Adipocyte (in vitro differentiated cells): ENCODE results near the gene LAMA3.

Experiments used
- DNase-seq: peaks from one replicate; pipeline ENCODE4 v3.0.0-alpha.2; 2015; ENCODE audit warnings: low read depth
- H3K27me3 ChIP-seq: replicated peaks from 2 replicates; pipeline ENCODE4 v1.7.0; 2013; ENCODE audit warnings: mild to moderate bottlenecking, low read length, moderate library complexity; ENCODE audit not compliant: control insufficient read depth, insufficient read depth
- H3K36me3 ChIP-seq: 2 replicates; pipeline ENCODE4 v1.7.0; 2013; ENCODE audit warnings: low read length, mild to moderate bottlenecking, moderate library complexity; ENCODE audit not compliant: control insufficient read depth, insufficient read depth, severe bottlenecking
- H3K4me1 ChIP-seq: 2 replicates; pipeline ENCODE4 v1.7.0; 2013; ENCODE audit warnings: mild to moderate bottlenecking, low read length, moderate library complexity; ENCODE audit not compliant: control insufficient read depth, insufficient read depth
- H3K4me3 ChIP-seq: 2 replicates; pipeline ENCODE4 v1.7.0; 2013; ENCODE audit warnings: mild to moderate bottlenecking, low read length, moderate library complexity
- H3K9ac ChIP-seq: 2 replicates; pipeline ENCODE4 v1.7.0; 2013; ENCODE audit warnings: mild to moderate bottlenecking, low read length, moderate library complexity
- H3K9me3 ChIP-seq: 2 replicates; pipeline ENCODE4 v1.7.0; 2013; ENCODE audit warnings: mild to moderate bottlenecking, low read length, moderate library complexity; ENCODE audit not compliant: control insufficient read depth

The LAMA3 gene

DNA sequence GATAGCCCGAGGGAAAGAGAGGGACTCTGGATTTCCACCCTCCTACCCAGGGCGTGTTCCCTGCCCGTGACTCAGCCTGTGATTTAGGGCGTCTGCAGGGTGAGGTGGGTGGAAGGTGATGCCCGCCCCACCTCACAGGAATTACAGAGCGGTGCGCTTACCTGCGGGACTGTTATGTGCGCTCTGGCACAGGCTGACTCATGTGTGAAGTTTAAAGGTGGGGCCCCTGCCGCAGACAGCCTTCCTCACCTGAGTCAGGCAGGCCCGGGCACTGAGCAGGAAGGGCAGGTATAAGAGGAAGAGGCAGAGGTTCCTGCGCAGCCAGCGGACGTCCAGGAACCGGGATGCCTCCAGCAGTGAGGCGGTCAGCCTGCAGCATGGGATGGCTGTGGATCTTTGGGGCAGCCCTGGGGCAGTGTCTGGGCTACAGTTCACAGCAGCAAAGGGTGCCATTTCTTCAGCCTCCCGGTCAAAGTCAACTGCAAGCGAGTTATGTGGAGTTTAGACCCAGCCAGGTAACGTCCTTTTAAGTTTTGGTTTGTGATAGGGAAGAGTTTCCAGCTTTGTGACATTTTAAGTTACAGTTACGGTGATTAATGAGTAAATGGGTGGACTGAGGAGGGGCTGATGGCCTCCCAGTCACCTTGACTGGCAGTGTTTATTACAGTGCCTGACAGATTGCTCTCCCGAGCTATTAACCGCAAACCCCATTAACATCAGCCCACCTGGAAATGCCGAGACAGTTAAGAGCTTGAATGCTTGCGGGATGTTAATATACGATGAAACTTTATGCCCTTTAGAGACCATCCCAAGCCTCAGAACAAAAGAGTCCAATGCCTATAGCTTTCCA lies 183.7 kb downstream of the LAMA3 start:
- no peak overlapping the region for H3K9ac ChIP-seq
- H3K4me1 ChIP-seq: peaks cover 20% of the 10 kb centered on the region
- no peak for DNase-seq
- no peaks in the 10 kb centered on the region for H3K9me3 ChIP-seq
- peaks cover 6% of the 10 kb centered on the region for H3K36me3 ChIP-seq
- no peak overlapping the region for H3K4me3 ChIP-seq
- no peaks in the 10 kb centered on the region for H3K27me3 ChIP-seq

DNA sequence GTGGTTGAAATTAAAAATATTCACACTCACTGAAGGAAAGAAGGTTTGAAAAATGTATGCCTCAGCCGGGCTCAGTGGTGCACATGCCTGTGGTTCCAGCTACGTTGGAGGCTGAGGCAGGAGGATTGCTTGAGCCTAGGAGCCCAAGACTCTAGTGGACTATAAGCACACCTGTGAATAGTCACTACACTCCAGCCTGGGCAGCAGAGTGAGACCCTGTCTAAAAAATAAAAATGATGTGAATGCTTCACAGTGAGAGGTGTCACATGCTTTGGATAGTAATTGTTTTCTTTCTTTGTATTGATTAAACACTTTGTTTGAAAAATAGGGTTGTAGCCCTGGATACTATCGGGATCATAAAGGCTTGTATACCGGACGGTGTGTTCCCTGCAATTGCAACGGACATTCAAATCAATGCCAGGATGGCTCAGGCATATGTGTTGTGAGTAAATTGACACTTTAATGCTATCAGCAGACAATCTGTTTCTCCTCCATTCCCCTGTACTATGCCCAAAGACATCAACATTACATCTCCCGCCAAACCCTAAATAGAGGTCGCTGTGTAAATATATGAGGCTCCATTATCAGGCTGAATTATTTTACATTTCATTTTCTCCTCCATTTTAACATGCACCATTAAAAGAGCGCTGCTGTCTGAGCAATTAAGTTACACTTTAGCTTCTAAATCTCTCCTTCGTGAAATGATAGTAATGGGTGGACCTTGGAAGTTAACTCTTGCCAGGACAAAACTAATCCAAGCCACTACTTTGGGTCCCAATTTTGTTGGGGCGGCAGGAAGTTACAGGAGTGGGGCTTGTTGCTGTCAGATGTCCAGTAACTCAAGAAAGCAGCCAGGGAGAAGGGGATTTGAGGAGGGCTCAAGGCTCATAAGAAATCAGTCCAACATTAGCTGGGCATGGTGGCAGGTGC lies 187.0 kb downstream of the LAMA3 start:
- Histone ChIP-seq H3K27me3 (no peaks in the 10 kb centered on the region), H3K4me1 (peaks cover 20% of the 10 kb centered on the region), H3K36me3 (no peaks in the 10 kb centered on the region), H3K4me3 (no peak overlapping the region), H3K9ac (no peak overlapping the region), H3K9me3 (no peaks in the 10 kb centered on the region)
- DNase-seq: no peak

DNA sequence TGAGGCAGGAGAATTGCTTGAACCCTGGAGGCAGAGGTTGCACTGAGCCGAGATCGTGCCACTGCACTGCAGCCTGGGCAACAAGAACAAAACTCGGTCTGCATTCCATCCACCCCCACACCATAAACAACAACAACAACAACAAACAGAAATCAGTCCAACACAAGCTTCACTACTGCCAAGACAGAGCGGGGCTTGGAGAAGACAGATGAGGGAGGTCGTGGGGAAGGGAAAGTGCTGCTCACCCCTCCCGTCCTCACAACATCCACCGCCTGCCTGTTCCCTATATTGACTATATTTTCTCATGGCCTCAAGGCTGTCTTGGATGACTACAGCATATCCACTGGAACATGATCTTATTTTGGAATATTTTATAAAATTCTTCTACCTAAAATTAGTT lies 187.7 kb downstream of the LAMA3 start:
- H3K36me3 ChIP-seq: no peaks in the 10 kb centered on the region

DNA sequence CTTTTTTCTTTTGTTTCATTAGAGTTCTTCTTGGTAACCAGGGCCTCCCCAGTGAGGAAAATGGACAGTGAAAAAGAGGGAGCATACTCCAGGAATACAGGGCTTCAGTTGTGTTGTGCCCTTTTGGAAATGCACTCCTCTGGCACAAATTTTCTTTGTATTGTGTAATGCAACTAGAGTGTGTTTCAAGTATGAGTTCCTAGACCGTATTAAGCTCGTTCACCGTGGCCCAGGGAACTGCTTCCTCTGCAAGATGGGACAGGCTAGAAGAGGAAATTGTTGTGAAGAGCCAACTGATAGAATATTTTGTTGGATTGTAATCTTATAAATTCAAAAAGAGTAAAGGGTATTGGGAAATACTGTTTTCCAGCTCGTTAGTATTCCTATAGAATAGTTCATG lies 188.1 kb downstream of the LAMA3 start:
- H3K4me1 ChIP-seq: peaks cover 20% of the 10 kb centered on the region
- H3K4me3 ChIP-seq: no peak overlapping the region
- DNase-seq: no peak
- H3K36me3 ChIP-seq: no peaks in the 10 kb centered on the region
- H3K9ac ChIP-seq: no peak overlapping the region
- no peaks in the 10 kb centered on the region for H3K27me3 ChIP-seq
- H3K9me3 ChIP-seq: no peaks in the 10 kb centered on the region

More for the DNA sequence above, 187.7 kb downstream of the LAMA3 start:
- no peak overlapping the region for H3K4me3 ChIP-seq
- DNase-seq: no peak
- H3K9me3 ChIP-seq: no peaks in the 10 kb centered on the region
- H3K9ac ChIP-seq: no peak overlapping the region
- H3K27me3 ChIP-seq: no peaks in the 10 kb centered on the region
- H3K4me1 ChIP-seq: peaks cover 20% of the 10 kb centered on the region

DNA sequence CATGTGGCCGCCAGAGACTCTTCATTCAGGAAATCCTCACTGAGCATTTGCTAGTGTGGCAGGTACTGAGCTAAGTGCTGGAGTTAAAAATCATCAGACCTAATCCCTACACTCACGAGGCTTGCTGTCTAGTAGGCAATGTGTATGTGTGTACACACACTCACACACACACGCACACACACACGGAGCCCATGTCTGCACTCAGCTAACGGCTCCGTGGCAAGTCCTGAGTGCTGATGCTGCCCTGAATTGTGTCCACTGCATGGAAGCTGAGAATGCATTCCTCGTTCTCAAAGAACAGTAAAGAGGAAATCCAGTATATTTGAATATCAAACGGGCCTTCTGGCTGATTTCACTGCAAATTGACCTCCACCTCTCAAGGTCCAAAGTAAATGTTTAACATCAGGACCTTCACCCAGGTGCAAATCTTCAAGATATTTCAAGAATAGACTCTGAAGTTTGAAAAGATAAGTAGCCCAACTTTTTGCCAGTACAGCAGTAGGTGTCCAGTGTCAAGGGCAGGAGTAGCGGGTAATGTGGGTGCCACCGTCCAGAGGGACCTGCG lies 189.2 kb downstream of the LAMA3 start:
- Histone ChIP-seq H3K4me3 (no peak overlapping the region), H3K9ac (no peak overlapping the region), H3K9me3 (no peaks in the 10 kb centered on the region), H3K4me1 (peaks cover 25% of the 10 kb centered on the region), H3K27me3 (no peaks in the 10 kb centered on the region), H3K36me3 (no peaks in the 10 kb centered on the region)
- no peak for DNase-seq

DNA sequence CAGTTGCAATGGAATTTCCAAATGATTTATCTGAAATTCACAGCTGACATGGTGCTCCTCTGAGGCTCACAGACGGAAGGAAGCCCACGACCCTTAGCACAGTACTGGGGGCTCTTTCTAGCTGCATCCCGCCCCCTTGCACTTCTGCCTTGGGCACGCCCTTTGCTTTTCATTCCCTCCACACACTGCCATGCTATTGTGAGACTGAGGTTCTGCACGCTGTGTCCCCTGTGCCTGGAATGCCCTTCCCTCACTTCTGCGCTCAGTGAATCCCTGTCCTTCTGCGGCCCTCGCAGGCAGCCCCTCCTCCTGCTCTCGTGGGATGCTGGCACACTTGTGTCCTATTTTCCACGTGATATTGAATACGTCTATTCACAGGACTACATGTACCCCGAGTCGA lies 189.9 kb downstream of the LAMA3 start:
- peaks cover 25% of the 10 kb centered on the region for H3K4me1 ChIP-seq
- no peaks in the 10 kb centered on the region for H3K27me3 ChIP-seq
- H3K4me3 ChIP-seq: no peak overlapping the region
- no peaks in the 10 kb centered on the region for H3K9me3 ChIP-seq
- DNase-seq: no peak
- H3K9ac ChIP-seq: no peak overlapping the region
- H3K36me3 ChIP-seq: no peaks in the 10 kb centered on the region

DNA sequence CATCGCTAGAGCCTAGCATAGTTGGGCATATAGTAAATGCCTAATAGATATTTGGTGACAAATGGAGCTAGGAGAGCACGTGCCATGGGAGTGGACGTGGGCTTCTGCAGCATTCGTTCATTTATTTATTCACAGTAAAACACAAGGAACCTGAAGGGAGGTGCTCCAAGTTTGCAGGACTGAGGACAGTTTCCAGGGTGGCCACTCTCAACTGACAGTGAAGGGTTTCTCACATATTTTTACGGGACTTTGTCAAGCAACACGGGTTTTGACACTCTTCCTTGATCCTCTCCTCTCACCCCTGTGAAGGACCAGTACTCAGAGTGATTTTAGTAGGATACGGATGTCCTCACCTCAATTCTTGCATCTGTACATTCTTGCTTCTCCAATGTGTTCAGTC lies 190.3 kb downstream of the LAMA3 start:
- peaks cover 26% of the 10 kb centered on the region for H3K4me1 ChIP-seq
- H3K36me3 ChIP-seq: no peaks in the 10 kb centered on the region
- no peak for DNase-seq
- H3K27me3 ChIP-seq: no peaks in the 10 kb centered on the region
- H3K9ac ChIP-seq: no peak overlapping the region
- H3K9me3 ChIP-seq: no peaks in the 10 kb centered on the region
- no peak overlapping the region for H3K4me3 ChIP-seq

DNA sequence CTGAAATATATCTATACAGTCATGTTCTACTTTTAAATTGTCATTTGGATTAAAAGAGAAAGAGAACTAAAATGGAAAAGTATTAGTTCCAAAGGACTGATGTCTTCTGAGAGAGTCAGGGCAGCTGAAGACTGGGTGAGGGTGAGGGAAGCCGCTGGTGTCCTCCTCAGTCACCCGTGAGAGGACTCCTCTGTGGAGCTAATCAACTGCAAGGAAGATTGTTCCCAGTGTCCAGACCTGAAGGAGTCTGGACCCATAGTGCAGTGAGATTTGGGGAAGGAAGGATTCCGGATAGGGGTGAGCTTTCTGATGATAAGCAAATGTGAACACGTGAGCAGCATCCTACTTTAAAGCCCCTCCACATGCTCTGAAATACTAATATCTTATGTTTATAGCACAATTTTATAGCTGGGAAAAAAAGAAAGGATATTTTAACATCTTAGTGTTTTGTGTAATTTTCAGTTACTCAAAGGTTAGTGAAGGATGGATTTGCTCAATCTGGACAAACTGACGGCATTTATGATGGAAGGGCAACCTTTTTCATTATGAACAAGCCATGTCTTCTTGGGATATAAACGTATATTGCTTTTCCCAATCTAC lies 190.8 kb downstream of the LAMA3 start:
- no peak for DNase-seq
- H3K9me3 ChIP-seq: no peaks in the 10 kb centered on the region
- peaks cover 31% of the 10 kb centered on the region for H3K4me1 ChIP-seq
- no peak overlapping the region for H3K4me3 ChIP-seq
- no peak overlapping the region for H3K9ac ChIP-seq
- H3K36me3 ChIP-seq: no peaks in the 10 kb centered on the region
- no peaks in the 10 kb centered on the region for H3K27me3 ChIP-seq

DNA sequence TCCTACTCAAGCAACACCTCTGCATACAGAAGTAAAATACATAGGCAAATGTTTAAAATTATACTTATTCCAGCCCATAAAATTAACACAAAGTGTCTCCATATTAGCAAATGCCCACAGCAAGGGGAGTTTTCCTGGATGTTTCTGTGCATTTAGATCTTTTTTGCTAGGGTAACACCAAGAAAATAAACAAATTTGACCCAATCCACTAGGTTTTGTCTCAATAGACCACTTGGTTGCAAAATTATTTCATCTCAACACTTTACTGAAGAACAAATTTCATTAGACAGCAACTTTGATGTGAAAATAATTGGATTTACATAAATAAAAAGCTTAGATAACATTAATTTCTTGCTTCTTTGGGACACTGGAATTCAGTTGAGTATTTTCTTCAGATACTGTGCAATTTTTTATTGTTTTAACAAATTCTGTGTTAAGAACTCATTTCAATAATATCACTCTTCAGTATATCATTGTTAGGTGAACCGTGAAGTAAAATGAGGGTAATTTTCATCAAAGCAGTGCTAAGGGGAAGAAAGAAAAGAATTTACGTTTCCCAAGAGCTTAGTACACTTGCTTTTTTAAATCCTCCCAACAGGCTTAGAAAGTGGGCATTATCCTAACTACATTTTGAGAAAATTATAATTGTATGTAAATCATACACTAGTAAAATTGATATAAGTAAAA lies 191.8 kb downstream of the LAMA3 start:
- no peak overlapping the region for H3K9ac ChIP-seq

DNA sequence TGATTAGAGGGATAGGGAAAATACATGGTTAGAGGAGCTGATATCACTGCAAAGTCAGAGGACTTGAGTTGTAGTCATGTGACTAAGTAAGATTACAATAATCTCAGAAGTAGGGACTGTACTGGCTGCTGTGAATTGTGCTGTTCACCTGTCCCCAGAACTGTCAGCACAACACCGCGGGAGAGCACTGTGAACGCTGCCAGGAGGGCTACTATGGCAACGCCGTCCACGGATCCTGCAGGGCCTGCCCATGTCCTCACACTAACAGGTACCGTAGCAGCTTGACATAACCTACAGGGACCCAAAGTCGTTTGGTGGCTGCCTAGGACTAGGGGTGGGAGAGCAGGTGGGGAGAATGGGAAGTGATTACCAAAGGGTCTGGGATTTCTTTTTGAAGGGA lies 192.5 kb downstream of the LAMA3 start:
- no peaks in the 10 kb centered on the region for H3K27me3 ChIP-seq
- peaks cover 46% of the 10 kb centered on the region for H3K4me1 ChIP-seq
- no peak overlapping the region for H3K9ac ChIP-seq
- H3K9me3 ChIP-seq: no peaks in the 10 kb centered on the region
- H3K36me3 ChIP-seq: no peaks in the 10 kb centered on the region
- H3K4me3 ChIP-seq: no peak overlapping the region
- DNase-seq: no peak

More for the DNA sequence above, 191.8 kb downstream of the LAMA3 start:
- no peak for DNase-seq
- no peaks in the 10 kb centered on the region for H3K27me3 ChIP-seq
- no peaks in the 10 kb centered on the region for H3K9me3 ChIP-seq
- H3K4me3 ChIP-seq: no peak overlapping the region
- H3K4me1 ChIP-seq: peaks cover 39% of the 10 kb centered on the region
- no peaks in the 10 kb centered on the region for H3K36me3 ChIP-seq
